Immature natural killer cell (primary cell): ENCODE results near the gene EID2B. TPM values are rescaled to one million over a fixed set of nuclear protein-coding genes. Genes with fewer than 3 reads are reported as not detected.

ENCODE experiments used
- DNase-seq, 3 donors: peaks; one replicate each; pipeline ENCODE4 v3.0.0; 2022; ENCODE audit warnings: mixed read lengths in 1 of 3
- H3K27ac Mint-ChIP-seq, 6 donors: one replicate each; pipeline ENCODE4 v1.8.0; 2020; ENCODE audit warnings: mixed read lengths in 6 of 6, mild to moderate bottlenecking in 5 of 6, inconsistent platforms in 4 of 6, moderate library complexity in 3 of 6
- H3K27me3 Mint-ChIP-seq, 3 donors: one replicate each; pipeline ENCODE4 v1.8.0; 2020 to 2021; ENCODE audit warnings: low read depth in 3 of 3, mild to moderate bottlenecking in 3 of 3, mixed read lengths in 3 of 3, moderate library complexity in 3 of 3, inconsistent platforms in 1 of 3
- H3K36me3 Mint-ChIP-seq, 3 donors: one replicate each; pipeline ENCODE4 v1.8.0; 2020; ENCODE audit warnings: mixed read lengths in 3 of 3, inconsistent platforms in 2 of 3, mild to moderate bottlenecking in 2 of 3
- H3K4me1 Mint-ChIP-seq, 2 donors: one replicate each; pipeline ENCODE4 v1.8.0; 2020; ENCODE audit warnings: inconsistent platforms in 2 of 2, mild to moderate bottlenecking in 2 of 2, mixed read lengths in 2 of 2, moderate library complexity in 1 of 2
- H3K4me3 Mint-ChIP-seq, 5 donors: one replicate each; pipeline ENCODE4 v1.8.0; 2020; ENCODE audit warnings: mild to moderate bottlenecking in 5 of 5, mixed read lengths in 5 of 5, inconsistent platforms in 3 of 5, moderate library complexity in 3 of 5
- H3K9me3 Mint-ChIP-seq, 6 donors: one replicate each; pipeline ENCODE4 v1.8.0; 2020; ENCODE audit warnings: mild to moderate bottlenecking in 6 of 6, mixed read lengths in 6 of 6, inconsistent platforms in 4 of 6, moderate library complexity in 3 of 6
- polyA plus RNA-seq, 3 donors: library from polyadenylated mRNA; unstranded; fragments of 300-500 nt; fragmentation: Illumina TruSeq; gene quantifications; one replicate each; pipeline ENCODE4 v1.2.3, GENCODE V29; 2021

Gene EID2B
- polyA plus RNA-seq, 3 donors from 2014 or later = 5.4 to 6.9 (median 5.7) TPM

- DNase-seq = no peak
- H3K36me3 Mint-ChIP-seq = no peaks in the 10 kb centered on the region
- no peaks in the 10 kb centered on the region for H3K9me3 Mint-ChIP-seq
- H3K27ac Mint-ChIP-seq = no peak overlapping the region
- peaks cover 20 to 24% of the 10 kb centered on the region in 2 donors for H3K4me1 Mint-ChIP-seq
- H3K4me3 Mint-ChIP-seq = no peak overlapping the region
- peaks cover 9 to 19% (median 9%) of the 10 kb centered on the region in 3 donors for H3K27me3 Mint-ChIP-seq
These were observed 11.7 kb upstream of the EID2B start for GRCh38 chr19:39544226-39544903.

- Mint-ChIP-seq H3K36me3 (no peaks in the 10 kb centered on the region), H3K4me3 (no peak overlapping the region), H3K27ac (no peak overlapping the region), H3K4me1 (peaks cover 27 to 33% of the 10 kb centered on the region in 2 donors), H3K27me3 (peaks cover 9 to 19% (median 11%) of the 10 kb centered on the region in 3 donors), H3K9me3 (no peaks in the 10 kb centered on the region)
- DNase-seq = no peak
These were observed 10.8 kb upstream of the EID2B start for GRCh38 chr19:39543477-39543857.

- no peak for DNase-seq
- Mint-ChIP-seq H3K9me3 (no peaks in the 10 kb centered on the region), H3K36me3 (no peaks in the 10 kb centered on the region), H3K4me3 (peak overlapping the region in 1 of 5 donors; percentile 12), H3K4me1 (peaks cover 36 to 40% of the 10 kb centered on the region in 2 donors), H3K27me3 (peaks cover 9 to 19% (median 12%) of the 10 kb centered on the region in 3 donors), H3K27ac (peak overlapping the region in 3 of 6 donors; percentile 55 to 63 (median 57))
These were observed 9.6 kb upstream of the EID2B start for GRCh38 chr19:39542206-39542605.

GRCh38 chr19:39540333-39540673 lies 7.7 kb upstream of the EID2B start:
- Mint-ChIP-seq H3K36me3 (no peaks in the 10 kb centered on the region), H3K4me3 (peak overlapping the region; percentile 95 to 98 (median 97)), H3K9me3 (no peaks in the 10 kb centered on the region), H3K27me3 (peaks cover 9 to 19% (median 14%) of the 10 kb centered on the region in 3 donors), H3K27ac (peak overlapping the region; percentile 91 to 98 (median 97)), H3K4me1 (peaks cover 36 to 44% of the 10 kb centered on the region in 2 donors)
- no peak for DNase-seq

GRCh38 chr19:39539518-39540332 lies 7.1 kb upstream of the EID2B start, which contains the start of gene EID2:
TSS of gene EID2 (minus strand) at chr19:39540161. CDS start at chr19:39540079, 82 bp downstream.
- Mint-ChIP-seq H3K27me3 (peaks cover 9 to 17% (median 13%) of the 10 kb centered on the region in 3 donors), H3K36me3 (no peaks in the 10 kb centered on the region), H3K4me3 (peak within 1 kb of the TSS; percentile 95 to 98 (median 97)), H3K9me3 (no peaks in the 10 kb centered on the region), H3K27ac (peak within 1 kb of the TSS; percentile 91 to 98 (median 97)), H3K4me1 (peaks cover 36 to 44% of the 10 kb centered on the region in 2 donors)
- peak; percentile 90 to 93 (median 92) for DNase-seq

GRCh38 chr19:39539165-39539517 lies 6.5 kb upstream of the EID2B start:
- peak overlapping the region; percentile 76 to 91 (median 87) for H3K4me3 Mint-ChIP-seq
- H3K9me3 Mint-ChIP-seq = no peaks in the 10 kb centered on the region
- H3K4me1 Mint-ChIP-seq = peaks cover 36 to 44% of the 10 kb centered on the region in 2 donors
- H3K27me3 Mint-ChIP-seq = peaks cover 9 to 16% (median 13%) of the 10 kb centered on the region in 3 donors
- no peak for DNase-seq
- peak overlapping the region; percentile 80 to 93 (median 92) for H3K27ac Mint-ChIP-seq
- no peaks in the 10 kb centered on the region for H3K36me3 Mint-ChIP-seq

GRCh38 chr19:39533791-39534190 lies 1.1 kb upstream of the EID2B start:
- Mint-ChIP-seq H3K36me3 (no peaks in the 10 kb centered on the region), H3K27me3 (peaks cover 3 to 8% (median 6%) of the 10 kb centered on the region in 3 donors), H3K27ac (peak overlapping the region in 1 of 6 donors; percentile 40), H3K4me3 (no peak overlapping the region), H3K4me1 (peaks cover 28 to 34% of the 10 kb centered on the region in 2 donors), H3K9me3 (no peaks in the 10 kb centered on the region)
- DNase-seq = no peak

GRCh38 chr19:39533003-39533512 lies 406 bp upstream of the EID2B start:
- Mint-ChIP-seq H3K4me1 (peaks cover 22 to 33% of the 10 kb centered on the region in 2 donors), H3K27ac (peak overlapping the region in 4 of 6 donors; percentile 84 to 93 (median 90)), H3K4me3 (peak overlapping the region; percentile 65 to 95 (median 93)), H3K27me3 (peaks cover 3 to 8% (median 5%) of the 10 kb centered on the region in 3 donors), H3K9me3 (no peaks in the 10 kb centered on the region), H3K36me3 (peaks cover 0 to 4% (median 0%) of the 10 kb centered on the region in 3 donors)
- DNase-seq = no peak

- Mint-ChIP-seq H3K27ac (peak overlapping the region; percentile 64 to 89 (median 80)), H3K9me3 (no peaks in the 10 kb centered on the region), H3K4me1 (peaks cover 17 to 31% of the 10 kb centered on the region in 2 donors), H3K27me3 (peaks cover 3 to 8% (median 5%) of the 10 kb centered on the region in 3 donors), H3K36me3 (peaks cover 0 to 4% (median 0%) of the 10 kb centered on the region in 3 donors), H3K4me3 (peak overlapping the region; percentile 91 to 95 (median 93))
- no peak for DNase-seq
These were observed 819 bp downstream of the EID2B start for GRCh38 chr19:39531834-39532232.

- Mint-ChIP-seq H3K27ac (peak overlapping the region in 1 of 6 donors; percentile 34), H3K9me3 (no peaks in the 10 kb centered on the region), H3K36me3 (peaks cover 0 to 4% (median 0%) of the 10 kb centered on the region in 3 donors), H3K27me3 (no peaks in the 10 kb centered on the region), H3K4me1 (peaks cover 0 to 6% of the 10 kb centered on the region in 2 donors), H3K4me3 (no peak overlapping the region)
- DNase-seq = no peak
These were observed 7.4 kb downstream of the EID2B start for GRCh38 chr19:39525205-39525604.

GRCh38 chr19:39524495-39524894 lies 8.2 kb downstream of the EID2B start:
- Mint-ChIP-seq H3K9me3 (no peaks in the 10 kb centered on the region), H3K4me3 (no peak overlapping the region), H3K27ac (no peak overlapping the region), H3K4me1 (peaks cover 0 to 6% of the 10 kb centered on the region in 2 donors), H3K27me3 (no peaks in the 10 kb centered on the region), H3K36me3 (peaks cover 0 to 4% (median 0%) of the 10 kb centered on the region in 3 donors)
- DNase-seq = no peak

GRCh38 chr19:39520541-39521484 lies 11.8 kb downstream of the EID2B start:
- Mint-ChIP-seq H3K27ac (no peak overlapping the region), H3K4me1 (peaks cover 2 to 7% of the 10 kb centered on the region in 2 donors), H3K4me3 (no peak overlapping the region), H3K27me3 (peaks cover 7 to 15% (median 7%) of the 10 kb centered on the region in 3 donors), H3K9me3 (peaks cover 0 to 2% (median 0%) of the 10 kb centered on the region in 6 donors), H3K36me3 (peaks cover 0 to 5% (median 3%) of the 10 kb centered on the region in 3 donors)
- no peak for DNase-seq

- H3K9me3 Mint-ChIP-seq = peaks cover 0 to 2% (median 0%) of the 10 kb centered on the region in 6 donors
- peaks cover 0 to 5% (median 3%) of the 10 kb centered on the region in 3 donors for H3K36me3 Mint-ChIP-seq
- peaks cover 7% of the 10 kb centered on the region in 2 donors for H3K4me1 Mint-ChIP-seq
- H3K4me3 Mint-ChIP-seq = no peak overlapping the region
- peaks cover 11 to 24% (median 12%) of the 10 kb centered on the region in 3 donors for H3K27me3 Mint-ChIP-seq
- no peak overlapping the region for H3K27ac Mint-ChIP-seq
- no peak for DNase-seq
These were observed 13.7 kb downstream of the EID2B start for GRCh38 chr19:39518975-39519374.
